B cell (primary cell): ENCODE measurements around the gene ARHGAP15. TPM values are rescaled to one million over a fixed set of nuclear protein-coding genes. Genes with fewer than 3 reads are reported as not detected.

Experiments used
- ATAC-seq: fragments of 200-7000 bp; cut with Tn5 transposase; one replicate; pipeline ENCODE4 v1.10.0; 2021; ENCODE audit warnings: low read depth, mild to moderate bottlenecking, moderate number of reproducible peaks, moderate library complexity
- CTCF ChIA-PET: fragments of 350-600 bp; sonication (Branson Sonifier 250); formaldehyde crosslinking; loops from one replicate; lab custom pipeline; 2021; ENCODE audit warnings: antibody characterized with exemption, inconsistent platforms; lab: Charles Lee
- POLR2A ChIA-PET: fragments of 350-600 bp; sonication (Branson Sonifier 250); formaldehyde crosslinking; loops from one replicate; lab custom pipeline; 2021; ENCODE audit warnings: antibody characterized with exemption; lab: Charles Lee
- DNase-seq: peaks from one replicate; pipeline ENCODE4 v3.0.0; 2013
- H2AFZ ChIP-seq: 2 replicates; pipeline ENCODE4 v1.6.1; 2012; ENCODE audit warnings: mild to moderate bottlenecking, low read depth, low read length; ENCODE audit not compliant: insufficient read depth, poor library complexity, severe bottlenecking
- H3K27ac ChIP-seq, 2 donors: 1 replicate in 1 of 2; 2 replicates in 1 of 2; pipeline ENCODE4 v1.5.1; 2012 to 2013; ENCODE audit warnings: low read length in 2 of 2, mild to moderate bottlenecking in 2 of 2, moderate library complexity in 1 of 2
- H3K27me3 ChIP-seq, 4 experiments: fragments of 200-600 bp in 1 of 4; sonication (generic) in 1 of 4; replicated peaks in 1 of 4; 1 replicate in 2 of 4; 2 replicates in 2 of 4; pipeline versions ENCODE4 v1.6.1 to v1.7.0; 2013 to 2016; ENCODE audit warnings: low read length in 3 of 4, mild to moderate bottlenecking in 2 of 4, mixed read lengths in 1 of 4, moderate library complexity in 1 of 4; ENCODE audit not compliant: insufficient read depth in 4 of 4, control insufficient read depth in 3 of 4; ENCODE audit errors: control extremely low read depth in 1 of 4
- H3K36me3 ChIP-seq, 2 experiments: replicated peaks in 1 of 2; 1 replicate in 1 of 2; 2 replicates in 1 of 2; pipeline versions ENCODE4 v1.6.1 to v1.7.1; 2013; ENCODE audit warnings: low read length in 1 of 2; ENCODE audit not compliant: insufficient read depth in 2 of 2, control insufficient read depth in 1 of 2; ENCODE audit errors: control extremely low read depth in 1 of 2, extremely low read depth in 1 of 2
- H3K4me1 ChIP-seq, 2 donors: fragments of 200-600 bp in 1 of 2; sonication (generic) in 1 of 2; 1 replicate in 1 of 2; 2 replicates in 1 of 2; pipeline versions ENCODE4 v1.5.1 to v1.6.1; 2013 to 2017; ENCODE audit warnings: low read length in 2 of 2; ENCODE audit not compliant: control insufficient read depth in 2 of 2, insufficient read depth in 2 of 2
- H3K4me2 ChIP-seq: replicated peaks from 2 replicates; pipeline ENCODE3; 2012; ENCODE audit warnings: mild to moderate bottlenecking, low read depth, low read length; ENCODE audit not compliant: poor library complexity, severe bottlenecking
- H3K4me3 ChIP-seq, 5 experiments: fragments of 200-600 bp in 1 of 5; sonication (generic) in 1 of 5; 1 replicate in 3 of 5; 2 replicates in 2 of 5; pipeline versions ENCODE4 v1.5.1 to v1.7.0; 2011 to 2016; ENCODE audit warnings: low read length in 4 of 5, mild to moderate bottlenecking in 4 of 5, low read depth in 2 of 5, control low read depth in 1 of 5, moderate library complexity in 1 of 5; ENCODE audit not compliant: insufficient read depth in 1 of 5; ENCODE audit errors: control extremely low read depth in 1 of 5, extremely low read depth in 1 of 5
- H3K79me2 ChIP-seq: fragments of 200-600 bp; sonication (generic); one replicate; pipeline ENCODE4 v1.6.0; 2016; ENCODE audit warnings: low read length; ENCODE audit not compliant: control insufficient read depth, insufficient read depth
- H3K9ac ChIP-seq: fragments of 200-600 bp; sonication (generic); 2 replicates; pipeline ENCODE4 v1.6.1; 2017; ENCODE audit warnings: mild to moderate bottlenecking, low read length, moderate library complexity
- H3K9me3 ChIP-seq, 3 donors: one replicate each; pipeline versions ENCODE4 v1.6.1 to v1.7.1; 2013; ENCODE audit warnings: low read length in 2 of 3; ENCODE audit not compliant: control insufficient read depth in 2 of 3, insufficient read depth in 1 of 3; ENCODE audit errors: control extremely low read depth in 1 of 3
- H4K20me1 ChIP-seq: 2 replicates; pipeline ENCODE4 v1.6.0; 2012; ENCODE audit warnings: mild to moderate bottlenecking, low read length; ENCODE audit not compliant: insufficient read depth, control insufficient read depth, poor library complexity, severe bottlenecking
- H3K27ac Mint-ChIP-seq: one replicate; pipeline ENCODE4 v1.8.0; 2021; ENCODE audit warnings: mixed read lengths
- H3K27me3 Mint-ChIP-seq: one replicate; pipeline ENCODE4 v1.8.0; 2021; ENCODE audit warnings: mixed read lengths
- H3K4me1 Mint-ChIP-seq: one replicate; pipeline ENCODE4 v1.8.0; 2021; ENCODE audit warnings: mixed read lengths
- H3K4me3 Mint-ChIP-seq: one replicate; pipeline ENCODE4 v1.8.0; 2021; ENCODE audit warnings: mixed read lengths
- H3K9me3 Mint-ChIP-seq: one replicate; pipeline ENCODE4 v1.8.0; 2022; ENCODE audit warnings: mixed read lengths; ENCODE audit not compliant: insufficient read depth
- CTCF ChIP-seq: fragments of 200-600 bp; IDR thresholded peaks from one replicate; pipeline ENCODE4 v1.8.0; 2022; ENCODE audit warnings: antibody characterized with exemption, mild to moderate bottlenecking
- EZH2 ChIP-seq: IDR thresholded peaks from 2 replicates; pipeline ENCODE4 v1.6.1; 2012; ENCODE audit warnings: borderline replicate concordance, low read depth, mild to moderate bottlenecking, moderate library complexity, low read length; ENCODE audit not compliant: insufficient read depth, poor library complexity, severe bottlenecking
- WGBS: methylation state at CpG from one replicate; pipeline ENCODE4 v1.1.5; 2013; ENCODE audit warnings: missing lambda C conversion rate; ENCODE audit not compliant: insufficient coverage; 5-methylcytosine and 5-hydroxymethylcytosine counted together
- intact Hi-C: fragments of 100-400 bp; cut with micrococcal nuclease; formaldehyde crosslinking; loops from one replicate; pipeline ENCODE4 v1.10.0; 2022
- polyA plus RNA-seq: library from polyadenylated mRNA; depleted of rRNA; stranded (reverse); fragments of >200 nt; gene quantifications from 2 replicates; pipeline ENCODE4 v1.2.3, GENCODE V29; 2012
- total RNA-seq, 2 donors: library from RNA; stranded (reverse); fragments of 120-200 nt in 1 of 2; gene quantifications; 1 replicate in 1 of 2; 2 replicates in 1 of 2; pipeline versions ENCODE4 v1.2.3 to v1.2.4, GENCODE V29; 2013 to 2022

The ARHGAP15 gene
- total and polyA plus RNA-seq, 2 donors (not counting 1 experiment from before 2014, with no cell fraction given): 58.6 to 187 TPM

- intact Hi-C loops: no loop called here
- H3K4me1 ChIP-seq: no peaks in the 10 kb centered on the region
- no peak overlapping the region for H3K9ac ChIP-seq
- Mint-ChIP-seq H3K4me3 (no peak overlapping the region), H3K4me1 (peaks cover 6% of the 10 kb centered on the region), H3K9me3 (no peaks in the 10 kb centered on the region), H3K27me3 (no peaks in the 10 kb centered on the region), H3K27ac (no peak overlapping the region)
- no peak overlapping the region for H3K4me3 ChIP-seq
- ATAC-seq (no peak), DNase-seq (no peak)
- WGBS: 100% methylated on average over 1 of the region's 4 CpGs
- ChIA-PET POLR2A (no interaction called here), CTCF (no interaction called here)
- H3K36me3 ChIP-seq: no peaks in the 10 kb centered on the region
- H3K79me2 ChIP-seq: peaks cover 15% of the 10 kb centered on the region
- H3K9me3 ChIP-seq: no peaks in the 10 kb centered on the region
- no peak overlapping the region for H3K27ac ChIP-seq
- H2AFZ ChIP-seq: no peak overlapping the region
- no peaks in the 10 kb centered on the region for H3K27me3 ChIP-seq
- TF ChIP-seq EZH2: no peak
- no peak for TF ChIP-seq CTCF
- H3K4me2 ChIP-seq: no peak overlapping the region
- peaks cover 20% of the 10 kb centered on the region for H4K20me1 ChIP-seq
Observed at GRCh38 chr2:143334837-143335236, 205.6 kb downstream of the ARHGAP15 start.

GRCh38 chr2:143336719-143337210 lies 207.5 kb downstream of the ARHGAP15 start:
- Histone ChIP-seq H3K4me1 (no peaks in the 10 kb centered on the region), H3K4me2 (no peak overlapping the region)
- intact Hi-C loops: no loop called here

More at GRCh38 chr2:143336719-143337210, 207.5 kb downstream of the ARHGAP15 start:
- no peak overlapping the region for H3K9ac ChIP-seq
- H3K27me3 Mint-ChIP-seq: no peaks in the 10 kb centered on the region
- H3K27ac ChIP-seq: no peak overlapping the region
- no peak for TF ChIP-seq EZH2
- peaks cover 20% of the 10 kb centered on the region for H4K20me1 ChIP-seq
- H3K9me3 Mint-ChIP-seq: no peaks in the 10 kb centered on the region
- H3K4me1 Mint-ChIP-seq: peaks cover 10% of the 10 kb centered on the region
- ATAC-seq: no peak
- H3K27me3 ChIP-seq: no peaks in the 10 kb centered on the region
- no peaks in the 10 kb centered on the region for H3K9me3 ChIP-seq
- H2AFZ ChIP-seq: no peak overlapping the region
- ChIA-PET CTCF (no interaction called here), POLR2A (no interaction called here)
- H3K4me3 ChIP-seq: no peak overlapping the region
- peaks cover 19% of the 10 kb centered on the region for H3K79me2 ChIP-seq
- WGBS: 100% methylated on average over 1 of the region's 1 CpG
- no peak overlapping the region for H3K4me3 Mint-ChIP-seq
- no peaks in the 10 kb centered on the region for H3K36me3 ChIP-seq
- H3K27ac Mint-ChIP-seq: no peak overlapping the region
- no peak for DNase-seq
